WTC11 (cell line): Measurements from ENCODE around the gene CADM1. TPM values are rescaled to one million over a fixed set of nuclear protein-coding genes. Genes with fewer than 3 reads are reported as not detected.

ENCODE experiments used
- ATAC-seq: fragments of 200-7000 bp; cut with Tn5 transposase; 2 replicates; pipeline ENCODE4 v1.10.0; 2021; ENCODE audit warnings: mild to moderate bottlenecking, moderate library complexity
- CTCF ChIA-PET: fragments of 300-600 bp; sonication (Branson Sonifier 250); formaldehyde crosslinking; loops from one replicate; lab custom pipeline; 2021; ENCODE audit warnings: antibody characterized with exemption; lab: Charles Lee
- POLR2A ChIA-PET: fragments of 350-600 bp; sonication (Branson Sonifier 250); formaldehyde crosslinking; loops from one replicate; lab custom pipeline; 2021; ENCODE audit warnings: antibody characterized with exemption; lab: Charles Lee
- DNase-seq: peaks from one replicate; pipeline ENCODE4 v3.0.0; 2021; ENCODE audit warnings: low spot score
- H3K27ac Mint-ChIP-seq: 2 replicates; pipeline ENCODE4 v1.8.0; 2021; ENCODE audit warnings: mixed read lengths
- H3K27me3 Mint-ChIP-seq: 2 replicates; pipeline ENCODE4 v1.8.0; 2021; ENCODE audit warnings: low read depth, mild to moderate bottlenecking, moderate library complexity, mixed read lengths
- H3K36me3 Mint-ChIP-seq: 2 replicates; pipeline ENCODE4 v1.8.0; 2021; ENCODE audit warnings: mixed read lengths
- H3K4me1 Mint-ChIP-seq: 2 replicates; pipeline ENCODE4 v1.8.0; 2022; ENCODE audit warnings: mixed read lengths
- H3K4me3 Mint-ChIP-seq: 2 replicates; pipeline ENCODE4 v1.8.0; 2021; ENCODE audit warnings: mild to moderate bottlenecking, moderate library complexity, mixed read lengths
- H3K9me3 Mint-ChIP-seq: 2 replicates; pipeline ENCODE4 v1.8.0; 2021; ENCODE audit warnings: mixed read lengths
- E2F4 ChIP-seq: sonication (generic); formaldehyde crosslinking; IDR thresholded peaks from 2 replicates; pipeline ENCODE4 v1.8.1; 2022; ENCODE audit warnings: low read depth, mild to moderate bottlenecking, moderate library complexity, missing genetic modification reagents, borderline replicate concordance
- FOXJ3 ChIP-seq: sonication (generic); formaldehyde crosslinking; IDR thresholded peaks from 2 replicates; pipeline ENCODE4 v1.9.0; 2021; ENCODE audit warnings: missing genetic modification reagents, mild to moderate bottlenecking, borderline replicate concordance
- FOXK1 ChIP-seq: sonication (generic); formaldehyde crosslinking; IDR thresholded peaks from 2 replicates; pipeline ENCODE4 v1.8.0; 2022; ENCODE audit warnings: mild to moderate bottlenecking, moderate library complexity, missing genetic modification reagents
- GABPB1 ChIP-seq: sonication (generic); formaldehyde crosslinking; IDR thresholded peaks from 2 replicates; pipeline ENCODE4 v1.8.1; 2023; ENCODE audit warnings: mild to moderate bottlenecking, missing genetic modification reagents
- JUN ChIP-seq: sonication (generic); formaldehyde crosslinking; IDR thresholded peaks from 2 replicates; pipeline ENCODE4 v1.8.0; 2023; ENCODE audit warnings: mild to moderate bottlenecking, missing genetic modification reagents
- MAX ChIP-seq: sonication (generic); formaldehyde crosslinking; IDR thresholded peaks from 2 replicates; pipeline ENCODE4 v1.8.0; 2022; ENCODE audit warnings: mild to moderate bottlenecking, missing genetic modification reagents
- PREB ChIP-seq: sonication (generic); formaldehyde crosslinking; IDR thresholded peaks from 2 replicates; pipeline ENCODE4 v1.8.1; 2022; ENCODE audit warnings: mild to moderate bottlenecking, missing genetic modification reagents, moderate library complexity, borderline replicate concordance
- PRRX2 ChIP-seq: fragments of 250-450 bp; sonication (Bioruptor Pico); IDR thresholded peaks from 2 replicates; pipeline ENCODE4 v1.8.0; 2021; ENCODE audit warnings: mild to moderate bottlenecking
- SMAD3 ChIP-seq: sonication (generic); formaldehyde crosslinking; IDR thresholded peaks from 2 replicates; pipeline ENCODE4 v1.8.0; 2022; ENCODE audit warnings: missing genetic modification reagents, mild to moderate bottlenecking, borderline replicate concordance
- STAT6 ChIP-seq: sonication (generic); formaldehyde crosslinking; conservative IDR thresholded peaks from 2 replicates; pipeline ENCODE4 v1.8.1; 2023; ENCODE audit warnings: mild to moderate bottlenecking, low read depth, missing genetic modification reagents, moderate library complexity
- TCF7 ChIP-seq: sonication (generic); formaldehyde crosslinking; IDR thresholded peaks from 2 replicates; pipeline ENCODE4 v1.8.0; 2022; ENCODE audit warnings: mild to moderate bottlenecking, low read depth, missing genetic modification reagents, moderate library complexity
- TEAD4 ChIP-seq: sonication (generic); formaldehyde crosslinking; IDR thresholded peaks from 2 replicates; pipeline ENCODE4 v1.8.0; 2022; ENCODE audit warnings: mild to moderate bottlenecking, missing genetic modification reagents
- ZBTB43 ChIP-seq: sonication (generic); formaldehyde crosslinking; IDR thresholded peaks from 2 replicates; pipeline ENCODE4 v1.8.1; 2023; ENCODE audit warnings: mild to moderate bottlenecking, missing genetic modification reagents
- ZNF396 ChIP-seq: fragments of 250-450 bp; sonication (Bioruptor Pico); IDR thresholded peaks from 2 replicates; pipeline ENCODE4 v1.8.0; 2021; ENCODE audit warnings: mild to moderate bottlenecking, moderate library complexity, borderline replicate concordance
- total RNA-seq: library from RNA; stranded (reverse); gene quantifications from 3 replicates; pipeline ENCODE4 v1.2.3, GENCODE V29; 2021

The CADM1 gene
- total RNA-seq, 1 experiment from 2014 or later: 26.8 TPM

- TF ChIP-seq GABPB1 (CRISPR knock-in tag): peak; percentile 70
- no peak for TF ChIP-seq E2F4 (CRISPR knock-in tag)
- TF ChIP-seq FOXK1 (CRISPR knock-in tag): no peak
- TF ChIP-seq STAT6: no peak
- Mint-ChIP-seq H3K4me1 (peaks cover 8% of the 10 kb centered on the region), H3K9me3 (no peaks in the 10 kb centered on the region), H3K27me3 (peaks cover 34% of the 10 kb centered on the region), H3K4me3 (no peak overlapping the region), H3K27ac (no peak overlapping the region), H3K36me3 (no peaks in the 10 kb centered on the region)
- ATAC-seq (no peak), DNase-seq (no peak)
- POLR2A ChIA-PET: no interaction called here
- CTCF ChIA-PET: no interaction called here
These were observed 126.3 kb downstream of the CADM1 start for GRCh38 chr11:115377882-115378296.

GRCh38 chr11:115368616-115369015 is 135.6 kb downstream of the CADM1 start:
- Mint-ChIP-seq H3K4me3 (no peak overlapping the region), H3K36me3 (no peaks in the 10 kb centered on the region)
- no peak for TF ChIP-seq ZNF396 (CRISPR knock-in tag)
- no peak for TF ChIP-seq SMAD3 (CRISPR knock-in tag)
- TF ChIP-seq, all 79 proteins: peak for 0
- no peak overlapping the region for H3K27ac Mint-ChIP-seq
- POLR2A ChIA-PET: interaction anchor here (0.6 kb wide), 1 partner anchor 891 kb away, joined by 4 read pairs; no protein-coding TSS in a partner anchor
- H3K4me1 Mint-ChIP-seq: peaks cover 18% of the 10 kb centered on the region
- H3K9me3 Mint-ChIP-seq: no peaks in the 10 kb centered on the region
- ATAC-seq: no peak
- CTCF ChIA-PET: interaction anchor here (0.7 kb wide), 2 partner anchors 51 to 593 kb away, joined by 3 to 7 read pairs; no protein-coding TSS in a partner anchor
- no peak for DNase-seq
- H3K27me3 Mint-ChIP-seq: no peaks in the 10 kb centered on the region

GRCh38 chr11:115366826-115367225 is 137.4 kb downstream of the CADM1 start:
- H3K4me1 Mint-ChIP-seq: peaks cover 18% of the 10 kb centered on the region
- H3K27me3 Mint-ChIP-seq: no peaks in the 10 kb centered on the region
- H3K4me3 Mint-ChIP-seq: no peak overlapping the region
- H3K27ac Mint-ChIP-seq: no peak overlapping the region
- CTCF ChIA-PET: no interaction called here
- no peak for ATAC-seq
- no peak for TF ChIP-seq PRRX2 (CRISPR knock-in tag)
- POLR2A ChIA-PET: no interaction called here
- no peaks in the 10 kb centered on the region for H3K9me3 Mint-ChIP-seq
- H3K36me3 Mint-ChIP-seq: no peaks in the 10 kb centered on the region
- no peak for DNase-seq

- POLR2A ChIA-PET: no interaction called here
- no peak for ATAC-seq
- TF ChIP-seq MAX: no peak
- TF ChIP-seq TCF7 (CRISPR knock-in tag): no peak
- TF ChIP-seq, all 79 proteins: peak for 0
- Mint-ChIP-seq H3K36me3 (no peaks in the 10 kb centered on the region), H3K4me3 (no peak overlapping the region), H3K27ac (no peak overlapping the region), H3K9me3 (no peaks in the 10 kb centered on the region), H3K4me1 (peaks cover 18% of the 10 kb centered on the region), H3K27me3 (no peaks in the 10 kb centered on the region)
- no peak for DNase-seq
- CTCF ChIA-PET: no interaction called here
These were observed 138.3 kb downstream of the CADM1 start for GRCh38 chr11:115365907-115366306.

- DNase-seq (no peak), ATAC-seq (no peak)
- peaks cover 18% of the 10 kb centered on the region for H3K4me1 Mint-ChIP-seq
- no peaks in the 10 kb centered on the region for H3K36me3 Mint-ChIP-seq
- H3K27ac Mint-ChIP-seq: no peak overlapping the region
- ChIA-PET CTCF (no interaction called here), POLR2A (no interaction called here)
- no peak overlapping the region for H3K4me3 Mint-ChIP-seq
- no peaks in the 10 kb centered on the region for H3K9me3 Mint-ChIP-seq
- TF ChIP-seq TCF7 (CRISPR knock-in tag) (no peak), FOXJ3 (CRISPR knock-in tag) (no peak), PREB (CRISPR knock-in tag) (no peak), ZBTB43 (no peak), TEAD4 (CRISPR knock-in tag) (no peak), JUN (CRISPR knock-in tag) (no peak)
- no peaks in the 10 kb centered on the region for H3K27me3 Mint-ChIP-seq
These were observed 139.3 kb downstream of the CADM1 start for GRCh38 chr11:115364896-115365295.
